B cell (primary cell): Measurements from ENCODE around the gene RASL10B. TPM values are rescaled to one million over a fixed set of nuclear protein-coding genes. Genes with fewer than 3 reads are reported as not detected.

ENCODE experiments used
- ATAC-seq: fragments of 200-7000 bp; cut with Tn5 transposase; one replicate; pipeline ENCODE4 v1.10.0; 2021; ENCODE audit warnings: low read depth, mild to moderate bottlenecking, moderate number of reproducible peaks, moderate library complexity
- CTCF ChIA-PET: fragments of 350-600 bp; sonication (Branson Sonifier 250); formaldehyde crosslinking; loops from one replicate; lab custom pipeline; 2021; ENCODE audit warnings: antibody characterized with exemption, inconsistent platforms; lab: Charles Lee
- POLR2A ChIA-PET: fragments of 350-600 bp; sonication (Branson Sonifier 250); formaldehyde crosslinking; loops from one replicate; lab custom pipeline; 2021; ENCODE audit warnings: antibody characterized with exemption; lab: Charles Lee
- DNase-seq: peaks from one replicate; pipeline ENCODE4 v3.0.0; 2013
- H2AFZ ChIP-seq: 2 replicates; pipeline ENCODE4 v1.6.1; 2012; ENCODE audit warnings: mild to moderate bottlenecking, low read depth, low read length; ENCODE audit not compliant: insufficient read depth, poor library complexity, severe bottlenecking
- H3K27ac ChIP-seq, 2 donors: 1 replicate in 1 of 2; 2 replicates in 1 of 2; pipeline ENCODE4 v1.5.1; 2012 to 2013; ENCODE audit warnings: low read length in 2 of 2, mild to moderate bottlenecking in 2 of 2, moderate library complexity in 1 of 2
- H3K27me3 ChIP-seq, 4 experiments: fragments of 200-600 bp in 1 of 4; sonication (generic) in 1 of 4; replicated peaks in 1 of 4; 1 replicate in 2 of 4; 2 replicates in 2 of 4; pipeline versions ENCODE4 v1.6.1 to v1.7.0; 2013 to 2016; ENCODE audit warnings: low read length in 3 of 4, mild to moderate bottlenecking in 2 of 4, mixed read lengths in 1 of 4, moderate library complexity in 1 of 4; ENCODE audit not compliant: insufficient read depth in 4 of 4, control insufficient read depth in 3 of 4; ENCODE audit errors: control extremely low read depth in 1 of 4
- H3K36me3 ChIP-seq, 2 experiments: replicated peaks in 1 of 2; 1 replicate in 1 of 2; 2 replicates in 1 of 2; pipeline versions ENCODE4 v1.6.1 to v1.7.1; 2013; ENCODE audit warnings: low read length in 1 of 2; ENCODE audit not compliant: insufficient read depth in 2 of 2, control insufficient read depth in 1 of 2; ENCODE audit errors: control extremely low read depth in 1 of 2, extremely low read depth in 1 of 2
- H3K4me1 ChIP-seq, 2 donors: fragments of 200-600 bp in 1 of 2; sonication (generic) in 1 of 2; 1 replicate in 1 of 2; 2 replicates in 1 of 2; pipeline versions ENCODE4 v1.5.1 to v1.6.1; 2013 to 2017; ENCODE audit warnings: low read length in 2 of 2; ENCODE audit not compliant: control insufficient read depth in 2 of 2, insufficient read depth in 2 of 2
- H3K4me2 ChIP-seq: replicated peaks from 2 replicates; pipeline ENCODE3; 2012; ENCODE audit warnings: mild to moderate bottlenecking, low read depth, low read length; ENCODE audit not compliant: poor library complexity, severe bottlenecking
- H3K4me3 ChIP-seq, 5 experiments: fragments of 200-600 bp in 1 of 5; sonication (generic) in 1 of 5; 1 replicate in 3 of 5; 2 replicates in 2 of 5; pipeline versions ENCODE4 v1.5.1 to v1.7.0; 2011 to 2016; ENCODE audit warnings: low read length in 4 of 5, mild to moderate bottlenecking in 4 of 5, low read depth in 2 of 5, control low read depth in 1 of 5, moderate library complexity in 1 of 5; ENCODE audit not compliant: insufficient read depth in 1 of 5; ENCODE audit errors: control extremely low read depth in 1 of 5, extremely low read depth in 1 of 5
- H3K79me2 ChIP-seq: fragments of 200-600 bp; sonication (generic); one replicate; pipeline ENCODE4 v1.6.0; 2016; ENCODE audit warnings: low read length; ENCODE audit not compliant: control insufficient read depth, insufficient read depth
- H3K9ac ChIP-seq: fragments of 200-600 bp; sonication (generic); 2 replicates; pipeline ENCODE4 v1.6.1; 2017; ENCODE audit warnings: mild to moderate bottlenecking, low read length, moderate library complexity
- H3K9me3 ChIP-seq, 3 donors: one replicate each; pipeline versions ENCODE4 v1.6.1 to v1.7.1; 2013; ENCODE audit warnings: low read length in 2 of 3; ENCODE audit not compliant: control insufficient read depth in 2 of 3, insufficient read depth in 1 of 3; ENCODE audit errors: control extremely low read depth in 1 of 3
- H4K20me1 ChIP-seq: 2 replicates; pipeline ENCODE4 v1.6.0; 2012; ENCODE audit warnings: mild to moderate bottlenecking, low read length; ENCODE audit not compliant: insufficient read depth, control insufficient read depth, poor library complexity, severe bottlenecking
- H3K27ac Mint-ChIP-seq: one replicate; pipeline ENCODE4 v1.8.0; 2021; ENCODE audit warnings: mixed read lengths
- H3K27me3 Mint-ChIP-seq: one replicate; pipeline ENCODE4 v1.8.0; 2021; ENCODE audit warnings: mixed read lengths
- H3K4me1 Mint-ChIP-seq: one replicate; pipeline ENCODE4 v1.8.0; 2021; ENCODE audit warnings: mixed read lengths
- H3K4me3 Mint-ChIP-seq: one replicate; pipeline ENCODE4 v1.8.0; 2021; ENCODE audit warnings: mixed read lengths
- H3K9me3 Mint-ChIP-seq: one replicate; pipeline ENCODE4 v1.8.0; 2022; ENCODE audit warnings: mixed read lengths; ENCODE audit not compliant: insufficient read depth
- EZH2 ChIP-seq: IDR thresholded peaks from 2 replicates; pipeline ENCODE4 v1.6.1; 2012; ENCODE audit warnings: borderline replicate concordance, low read depth, mild to moderate bottlenecking, moderate library complexity, low read length; ENCODE audit not compliant: insufficient read depth, poor library complexity, severe bottlenecking
- WGBS: methylation state at CpG from one replicate; pipeline ENCODE4 v1.1.5; 2013; ENCODE audit warnings: missing lambda C conversion rate; ENCODE audit not compliant: insufficient coverage; 5-methylcytosine and 5-hydroxymethylcytosine counted together
- intact Hi-C: fragments of 100-400 bp; cut with micrococcal nuclease; formaldehyde crosslinking; loops from one replicate; pipeline ENCODE4 v1.10.0; 2022
- polyA plus RNA-seq: library from polyadenylated mRNA; depleted of rRNA; stranded (reverse); fragments of >200 nt; gene quantifications from 2 replicates; pipeline ENCODE4 v1.2.3, GENCODE V29; 2012
- total RNA-seq, 2 donors: library from RNA; stranded (reverse); fragments of 120-200 nt in 1 of 2; gene quantifications; 1 replicate in 1 of 2; 2 replicates in 1 of 2; pipeline versions ENCODE4 v1.2.3 to v1.2.4, GENCODE V29; 2013 to 2022
- TF ChIP-seq, protein P1 (sequence below): fragments of 200-600 bp; IDR thresholded peaks from one replicate; pipeline ENCODE4 v1.8.0; 2022; ENCODE audit warnings: antibody characterized with exemption, mild to moderate bottlenecking

RASL10B gene
- total and polyA plus RNA-seq, 2 donors (not counting 1 experiment from before 2014, with no cell fraction given) = 0.06 TPM; not detected in 1

DNA sequence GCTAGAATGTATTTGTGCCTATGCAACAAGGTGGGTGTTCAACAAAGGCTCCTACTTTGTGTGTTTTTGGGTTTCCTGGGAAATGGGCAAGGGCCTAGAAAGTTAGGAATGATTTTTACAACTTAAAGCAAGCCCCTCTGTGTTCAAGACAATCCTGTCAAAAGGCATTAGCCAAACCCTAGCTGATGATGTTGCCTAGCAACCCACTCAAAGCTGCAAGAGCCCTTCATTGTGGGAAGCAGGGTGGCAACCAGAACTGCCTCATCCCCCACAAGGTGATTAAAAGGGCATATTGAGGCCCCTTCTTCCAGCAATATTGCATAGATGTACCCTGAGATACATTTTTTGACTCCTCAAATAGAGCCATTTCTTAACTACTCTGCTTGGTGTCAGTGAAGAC, 16.0 kb upstream of the RASL10B start:
- intact Hi-C loops = no loop called here
- CTCF ChIA-PET = no interaction called here
- H3K9ac ChIP-seq = no peak overlapping the region
- H3K9me3 ChIP-seq = no peaks in the 10 kb centered on the region
- no peaks in the 10 kb centered on the region for H3K79me2 ChIP-seq
- Mint-ChIP-seq H3K4me3 (no peak overlapping the region), H3K9me3 (no peaks in the 10 kb centered on the region), H3K4me1 (no peaks in the 10 kb centered on the region), H3K27ac (no peak overlapping the region), H3K27me3 (no peaks in the 10 kb centered on the region)
- POLR2A ChIA-PET = no interaction called here
- no peak overlapping the region for H2AFZ ChIP-seq
- peaks cover 33 to 73% of the 10 kb centered on the region in 2 experiments for H3K36me3 ChIP-seq
- TF ChIP-seq EZH2 = no peak
- TF ChIP-seq, protein P1, sequence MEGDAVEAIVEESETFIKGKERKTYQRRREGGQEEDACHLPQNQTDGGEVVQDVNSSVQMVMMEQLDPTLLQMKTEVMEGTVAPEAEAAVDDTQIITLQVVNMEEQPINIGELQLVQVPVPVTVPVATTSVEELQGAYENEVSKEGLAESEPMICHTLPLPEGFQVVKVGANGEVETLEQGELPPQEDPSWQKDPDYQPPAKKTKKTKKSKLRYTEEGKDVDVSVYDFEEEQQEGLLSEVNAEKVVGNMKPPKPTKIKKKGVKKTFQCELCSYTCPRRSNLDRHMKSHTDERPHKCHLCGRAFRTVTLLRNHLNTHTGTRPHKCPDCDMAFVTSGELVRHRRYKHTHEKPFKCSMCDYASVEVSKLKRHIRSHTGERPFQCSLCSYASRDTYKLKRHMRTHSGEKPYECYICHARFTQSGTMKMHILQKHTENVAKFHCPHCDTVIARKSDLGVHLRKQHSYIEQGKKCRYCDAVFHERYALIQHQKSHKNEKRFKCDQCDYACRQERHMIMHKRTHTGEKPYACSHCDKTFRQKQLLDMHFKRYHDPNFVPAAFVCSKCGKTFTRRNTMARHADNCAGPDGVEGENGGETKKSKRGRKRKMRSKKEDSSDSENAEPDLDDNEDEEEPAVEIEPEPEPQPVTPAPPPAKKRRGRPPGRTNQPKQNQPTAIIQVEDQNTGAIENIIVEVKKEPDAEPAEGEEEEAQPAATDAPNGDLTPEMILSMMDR = no peak
- no peak overlapping the region for H3K4me2 ChIP-seq
- no peak for ATAC-seq
- H3K27ac ChIP-seq = no peak overlapping the region
- no peaks in the 10 kb centered on the region for H3K27me3 ChIP-seq
- H4K20me1 ChIP-seq = no peaks in the 10 kb centered on the region
- no peaks in the 10 kb centered on the region for H3K4me1 ChIP-seq
- no peak overlapping the region for H3K4me3 ChIP-seq
- no peak for DNase-seq

DNA sequence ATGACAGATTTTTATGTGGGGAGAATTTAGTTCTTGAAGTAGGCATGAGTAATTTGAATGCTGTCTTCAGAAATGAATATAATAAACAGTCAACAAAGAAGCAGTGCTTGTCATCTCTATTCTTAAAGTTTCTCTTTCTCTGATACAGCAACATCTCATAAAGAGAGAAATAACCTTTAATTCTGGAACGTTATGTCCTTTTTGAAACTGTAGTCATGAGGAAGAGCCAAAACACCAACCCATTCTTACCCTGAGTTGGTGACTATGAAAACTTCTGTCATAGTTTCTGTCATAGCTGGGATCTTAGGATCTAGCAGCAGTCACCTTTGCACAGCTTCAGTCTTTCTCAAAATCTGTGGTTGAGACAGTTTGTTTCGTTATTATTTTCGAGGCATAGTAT, 15.3 kb upstream of the RASL10B start:
- Histone ChIP-seq H3K79me2 (no peaks in the 10 kb centered on the region), H3K27ac (no peak overlapping the region), H3K36me3 (peaks cover 25 to 65% of the 10 kb centered on the region in 2 experiments), H3K27me3 (no peaks in the 10 kb centered on the region), H3K9me3 (no peaks in the 10 kb centered on the region), H3K9ac (no peak overlapping the region), H2AFZ (no peak overlapping the region), H4K20me1 (no peaks in the 10 kb centered on the region), H3K4me3 (no peak overlapping the region), H3K4me1 (no peaks in the 10 kb centered on the region), H3K4me2 (no peak overlapping the region)
- DNase-seq (no peak), ATAC-seq (no peak)
- Mint-ChIP-seq H3K27me3 (no peaks in the 10 kb centered on the region), H3K9me3 (no peaks in the 10 kb centered on the region), H3K27ac (no peak overlapping the region), H3K4me3 (no peak overlapping the region), H3K4me1 (no peaks in the 10 kb centered on the region)
- intact Hi-C loops = no loop called here
- TF ChIP-seq EZH2 = no peak
- TF ChIP-seq, protein P1 = no peak
- ChIA-PET POLR2A (no interaction called here), CTCF (interaction anchor here (1.5 kb wide), 1 partner anchor 12 kb away, joined by 4 read pairs; no protein-coding TSS in a partner anchor)
- no CpG with 5 or more reads among the region's 3 CpGs for WGBS
